Retina (tissue), 1 donor: Measurements from ENCODE around the gene DAB1.

ENCODE experiments used
- DNase-seq: peaks from one replicate; pipeline ENCODE4 v3.0.0-alpha.2; 2016

Gene DAB1

DNA sequence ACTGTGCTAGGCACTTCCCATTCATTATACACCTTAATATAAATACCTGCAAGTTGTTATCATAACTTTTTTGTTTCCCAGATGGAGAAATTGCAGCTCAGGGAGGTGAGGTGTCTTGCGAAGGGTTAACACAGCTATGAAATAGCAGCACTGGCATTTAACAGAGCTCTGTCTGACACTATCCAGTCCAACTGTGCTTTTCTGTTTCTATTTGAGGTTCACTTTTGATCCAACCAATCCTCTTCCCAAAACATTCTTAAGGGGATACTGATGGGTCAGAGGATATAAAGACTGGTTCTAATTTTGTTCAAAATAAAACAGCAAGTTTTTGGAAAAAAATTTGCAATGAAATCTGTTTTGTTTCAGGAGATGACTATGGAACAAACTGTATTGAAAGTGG lies 411.5 kb downstream of the DAB1 start:
- no peak for DNase-seq

- no peak for DNase-seq
Measured at GRCh38 chr1:57010511-57010910, 413.3 kb downstream of the DAB1 start.

DNA sequence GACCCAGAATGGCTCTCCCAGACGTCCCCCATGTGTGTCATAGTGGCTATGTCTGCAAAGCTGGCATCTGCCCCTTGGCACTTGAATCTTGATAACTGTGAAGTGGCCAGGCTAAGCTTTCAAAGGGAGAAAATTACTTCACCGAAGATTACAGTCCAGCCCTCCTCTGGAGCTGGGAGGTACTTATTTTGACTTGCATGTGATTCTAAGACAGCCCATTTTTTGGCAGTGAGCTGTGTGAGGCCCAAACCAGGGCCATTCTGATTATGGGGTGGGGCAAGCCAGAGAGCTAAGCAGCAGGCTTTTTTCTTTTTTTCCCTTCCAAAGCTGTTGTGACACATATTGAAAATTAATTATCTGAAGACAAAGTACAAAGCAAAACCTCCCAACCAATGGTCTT lies 415.9 kb downstream of the DAB1 start:
- DNase-seq = no peak

GRCh38 chr1:57007472-57007871 lies 416.4 kb downstream of the DAB1 start:
- DNase-seq = no peak

GRCh38 chr1:57003398-57004139 lies 420.3 kb downstream of the DAB1 start:
- DNase-seq = no peak

GRCh38 chr1:56995414-56996100 lies 428.3 kb downstream of the DAB1 start:
- DNase-seq = no peak

DNA sequence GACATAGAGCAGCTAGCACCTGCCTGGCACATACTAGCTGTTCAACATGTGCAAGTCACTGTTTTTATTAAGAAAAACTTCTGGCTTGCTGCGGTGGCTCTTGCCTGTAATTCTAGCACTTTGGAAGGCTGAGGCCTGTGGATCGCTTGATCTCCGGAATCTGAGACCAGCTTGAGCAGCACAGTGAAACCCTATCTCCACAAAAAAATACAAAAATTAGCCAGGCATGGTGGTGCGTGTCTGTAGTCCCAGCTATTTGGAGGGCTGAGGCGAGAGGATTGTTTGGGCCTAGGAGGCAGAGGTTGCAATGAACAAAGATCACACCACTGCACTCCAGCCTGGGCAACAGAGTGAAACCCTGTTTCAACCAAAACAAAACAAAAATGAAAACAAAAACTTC lies 430.4 kb downstream of the DAB1 start:
- no peak for DNase-seq

GRCh38 chr1:56992318-56993125 lies 431.3 kb downstream of the DAB1 start:
- DNase-seq = no peak

GRCh38 chr1:56991576-56991975 lies 432.3 kb downstream of the DAB1 start:
- no peak for DNase-seq

- no peak for DNase-seq
Measured at GRCh38 chr1:56986397-56986796, 437.5 kb downstream of the DAB1 start.

GRCh38 chr1:56985857-56986256 lies 438.0 kb downstream of the DAB1 start:
- DNase-seq = no peak

GRCh38 chr1:56983484-56983883 lies 440.4 kb downstream of the DAB1 start:
- DNase-seq = no peak

- DNase-seq = no peak
Measured at GRCh38 chr1:56979986-56980755, 443.7 kb downstream of the DAB1 start.

DNA sequence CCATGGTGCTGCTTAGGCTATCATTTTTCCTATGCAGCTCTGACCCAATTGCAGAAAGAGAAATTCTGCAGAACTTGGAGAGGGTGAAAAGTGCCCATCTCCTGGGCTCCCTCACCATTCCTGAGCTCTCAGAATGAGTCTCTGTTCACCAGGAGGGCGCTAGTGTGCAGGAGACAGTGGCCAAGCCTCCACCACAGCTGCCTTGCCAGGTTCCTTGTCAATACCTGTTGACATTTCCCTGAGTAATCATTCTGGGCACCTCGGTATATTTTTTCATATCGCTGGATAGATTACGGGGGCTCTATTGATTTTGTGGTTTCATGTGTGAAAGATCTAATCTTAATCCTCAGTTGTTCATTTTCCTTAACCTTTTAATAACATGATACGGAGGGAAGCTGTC lies 445.0 kb downstream of the DAB1 start:
- DNase-seq = no peak

- no peak for DNase-seq
Measured at GRCh38 chr1:56977910-56978309, 445.9 kb downstream of the DAB1 start.

DNA sequence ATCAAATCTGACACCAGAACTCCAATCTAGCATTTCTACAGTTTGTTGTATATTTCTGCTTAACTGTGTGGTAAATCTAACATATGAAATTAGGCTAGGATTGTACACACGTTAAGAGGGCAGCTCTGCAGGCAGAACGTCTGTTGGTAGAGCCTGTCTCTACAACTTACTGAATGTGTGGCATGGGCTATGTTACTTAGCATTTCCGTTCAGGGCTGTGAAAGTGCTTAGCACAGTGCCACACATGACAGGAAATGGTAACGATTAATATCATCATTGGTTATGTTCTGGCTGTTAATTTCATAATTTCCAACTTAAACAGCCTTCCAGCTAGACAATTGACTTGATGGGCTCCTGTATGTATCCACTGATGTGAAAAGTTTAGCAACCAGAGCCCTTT lies 448.4 kb downstream of the DAB1 start:
- DNase-seq = no peak

DNA sequence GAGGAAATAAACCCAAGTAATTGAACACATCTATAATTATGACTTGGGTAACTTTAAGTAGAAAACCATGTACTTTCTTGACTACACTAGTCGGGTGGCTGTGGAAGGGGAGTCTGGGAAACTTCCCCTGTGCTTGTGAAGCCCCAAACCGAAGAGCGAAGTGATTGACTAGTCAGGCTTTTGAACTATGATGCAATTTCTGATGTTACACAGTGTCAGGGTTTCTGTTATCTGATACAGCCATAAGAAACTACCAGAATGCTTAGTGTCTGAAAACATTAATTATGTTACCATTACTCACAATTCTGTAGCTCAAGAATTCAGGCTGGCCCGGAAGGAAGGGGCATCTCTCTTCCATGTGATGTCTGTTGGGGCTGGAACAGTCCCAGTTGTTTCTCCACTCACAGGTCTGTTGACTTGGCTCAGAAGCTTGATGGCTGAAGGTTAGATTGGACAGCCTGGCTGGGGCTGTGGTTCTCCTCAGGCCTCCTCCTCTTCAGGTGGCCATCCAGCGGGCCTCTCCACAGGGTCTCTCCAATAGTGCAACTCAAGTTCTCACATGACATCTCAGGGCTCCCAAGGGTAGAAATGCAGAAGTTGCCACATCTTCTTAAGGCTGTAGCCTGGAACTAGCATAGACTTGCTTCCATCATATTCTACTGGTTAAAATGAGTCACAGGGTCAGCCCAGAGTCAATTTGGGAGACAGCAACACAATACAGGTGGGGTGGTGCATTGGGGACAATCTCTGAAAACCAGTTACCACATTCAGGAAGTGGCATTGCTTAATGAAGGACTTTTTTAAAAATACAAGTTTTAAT lies 449.7 kb downstream of the DAB1 start:
- DNase-seq = no peak

- DNase-seq = no peak
Measured at GRCh38 chr1:56972976-56973375, 450.9 kb downstream of the DAB1 start.

GRCh38 chr1:56970280-56970679 lies 453.6 kb downstream of the DAB1 start:
- no peak for DNase-seq

- no peak for DNase-seq
Measured at GRCh38 chr1:56968878-56969495, 454.9 kb downstream of the DAB1 start.
